ENCODE data around the gene RET. TPM values are rescaled to one million over a fixed set of nuclear protein-coding genes. Genes with fewer than 3 reads are reported as not detected.

Gene RET
- total and polyA plus RNA-seq, 2 of the 8 experiments (the other 6 are each of a cell fraction or from before 2014, with no cell fraction given): 6.7 to 8.4 TPM

GRCh38 chr10:43110338-43111071 lies 33.6 kb downstream of the RET start:
- H2AK5ac ChIP-seq (ENCODE audit: low read depth, low read length): no peak overlapping the region; the same call in 1 of the 2 replicates
- POLR2A ChIA-PET (ENCODE audit: partially characterized antibody): interaction anchor here (0.6 to 0.8 kb wide), 2 partner anchors 77 to 328 kb away, joined by 3 to 4 read pairs; partner anchors contain the start of gene BMS1
- TF ChIP-seq EGR1 (IDR thresholded peaks at IDR 0.05; ENCODE audit: borderline replicate concordance, low read depth, low read length) (no peak), CHD2 (IDR thresholded peaks at IDR 0.05; ENCODE audit: low read length) (no peak), TCF12 (IDR thresholded peaks at IDR 0.05; ENCODE audit: low read depth, low read length) (no peak), RFX5 (IDR thresholded peaks at IDR 0.05; ENCODE audit: borderline replicate concordance, low read depth, low read length) (no peak), USF2 (IDR thresholded peaks at IDR 0.05; ENCODE audit: low read length) (no peak), POLR2AphosphoS5 (IDR thresholded peaks at IDR 0.05; ENCODE audit: low read depth, low read length) (no peak), GTF2F1 (IDR thresholded peaks at IDR 0.05; ENCODE audit: borderline replicate concordance, low read depth, low read length) (no peak), HDAC6 (IDR thresholded peaks at IDR 0.05; ENCODE audit: low read depth, low read length) (no peak), CEBPB (IDR thresholded peaks at IDR 0.05; ENCODE audit: low read depth, low read length) (no peak)

More at GRCh38 chr10:43110338-43111071, 33.6 kb downstream of the RET start:
- Histone ChIP-seq H3K4me1 (replicated peaks in 1 of 4; ENCODE audit: control insufficient read depth in 3 of 4, insufficient read depth in 4 of 4, low read length in 3 of 4) (peaks cover 0 to 4% (median 0%) of the 10 kb centered on the region in 4 experiments; a peak in 2 of 7 replicates), H2BK12ac (ENCODE audit: low read depth, low read length) (no peak overlapping the region), H3K79me2 (ENCODE audit: control insufficient read depth in 1 of 2, insufficient read depth in 2 of 2, low read length in 2 of 2) (no peaks in the 10 kb centered on the region), H2BK15ac (ENCODE audit: low read length) (no peak overlapping the region), H4K20me1 (replicated peaks in 1 of 2; ENCODE audit: control insufficient read depth in 1 of 2, insufficient read depth in 2 of 2, low read length in 2 of 2) (no peaks in the 10 kb centered on the region), H4K5ac (ENCODE audit: insufficient read length, low read depth, low read length) (no peak overlapping the region), H4K8ac (ENCODE audit: extremely low read depth, insufficient read depth, low read length) (peak overlapping the region; percentile 43; the same call in 1 of the 2 replicates), H3K14ac (ENCODE audit: insufficient read length) (no peak overlapping the region), H3K27ac (ENCODE audit: low read depth, low read length) (no peak overlapping the region), H2BK120ac (replicated peaks; ENCODE audit: low read depth, low read length) (no peak overlapping the region), H2AFZ (ENCODE audit: low read length) (no peak overlapping the region), H3K4me3 (ENCODE audit: extremely low read depth in 1 of 4, insufficient read depth in 2 of 4, low read depth in 3 of 4, low read length in 4 of 4) (no peak overlapping the region), H3K23ac (ENCODE audit: insufficient read length) (no peak overlapping the region), H3K18ac (ENCODE audit: extremely low read depth, low read length) (no peak overlapping the region), H3K36me3 (ENCODE audit: control insufficient read depth in 2 of 4, insufficient read depth in 4 of 4, low read length in 3 of 4) (no peaks in the 10 kb centered on the region), H2BK5ac (ENCODE audit: low read depth, low read length) (no peak overlapping the region), H3K56ac (replicated peaks; ENCODE audit: insufficient read length, low read depth, low read length) (no peak overlapping the region), H3K9me3 (ENCODE audit: insufficient read depth in 2 of 2, low read depth in 1 of 2, low read length in 1 of 2) (no peaks in the 10 kb centered on the region), H3K4me2 (ENCODE audit: insufficient read depth in 1 of 2, low read depth in 2 of 2, low read length in 2 of 2) (no peak overlapping the region), H3K4ac (replicated peaks; ENCODE audit: insufficient read length, low read depth, low read length) (no peak overlapping the region), H4K91ac (replicated peaks; ENCODE audit: insufficient read length, low read length) (no peak overlapping the region), H3K27me3 (replicated peaks in 1 of 4; ENCODE audit: control insufficient read depth in 3 of 4, extremely low read depth in 1 of 4, insufficient read depth in 3 of 4, low read length in 3 of 4) (no peaks in the 10 kb centered on the region), H3K9ac (replicated peaks in 1 of 4; ENCODE audit: extremely low read depth in 1 of 4, low read depth in 3 of 4, low read length in 3 of 4) (no peak overlapping the region), H2BK20ac (ENCODE audit: low read length) (no peak overlapping the region), H3K23me2 (ENCODE audit: low read depth, low read length) (no peaks in the 10 kb centered on the region), H3K79me1 (ENCODE audit: low read depth, low read length) (no peaks in the 10 kb centered on the region)
- 88% methylated on average over 5 of the region's 7 CpGs; no CpG with 5 or more reads in 1 of the 2 experiments for WGBS, 2 experiments (ENCODE audit: extremely low coverage in 1 of 2, insufficient coverage in 1 of 2, insufficient read length in 1 of 2, insufficient replicate concordance in 2 of 2, low coverage in 1 of 2, low lambda C conversion rate in 2 of 2, missing lambda C conversion rate in 1 of 2)
- DNase-seq (ENCODE audit: low read depth in 1 of 2, low spot score in 2 of 2) (no peak), FAIRE-seq (no peak)
- CTCF ChIA-PET (ENCODE audit: partially characterized antibody): interaction anchor here (0.8 to 2.9 kb wide), 3 partner anchors 31 to 245 kb away, joined by 3 to 10 read pairs (median 3); no protein-coding TSS in a partner anchor

Measured in H1 (cell line).